ENCODE data around the gene NOTUM.

GRCh38 chr17:81913394-81914102, 47.4 kb downstream of the NOTUM start:
- TF ChIP-seq CTCF (IDR thresholded peaks at IDR 0.05): no peak
- no peak for TF ChIP-seq POLR2A (IDR thresholded peaks at IDR 0.05)
